ENCODE measurements around the gene CRPPA.

DNA sequence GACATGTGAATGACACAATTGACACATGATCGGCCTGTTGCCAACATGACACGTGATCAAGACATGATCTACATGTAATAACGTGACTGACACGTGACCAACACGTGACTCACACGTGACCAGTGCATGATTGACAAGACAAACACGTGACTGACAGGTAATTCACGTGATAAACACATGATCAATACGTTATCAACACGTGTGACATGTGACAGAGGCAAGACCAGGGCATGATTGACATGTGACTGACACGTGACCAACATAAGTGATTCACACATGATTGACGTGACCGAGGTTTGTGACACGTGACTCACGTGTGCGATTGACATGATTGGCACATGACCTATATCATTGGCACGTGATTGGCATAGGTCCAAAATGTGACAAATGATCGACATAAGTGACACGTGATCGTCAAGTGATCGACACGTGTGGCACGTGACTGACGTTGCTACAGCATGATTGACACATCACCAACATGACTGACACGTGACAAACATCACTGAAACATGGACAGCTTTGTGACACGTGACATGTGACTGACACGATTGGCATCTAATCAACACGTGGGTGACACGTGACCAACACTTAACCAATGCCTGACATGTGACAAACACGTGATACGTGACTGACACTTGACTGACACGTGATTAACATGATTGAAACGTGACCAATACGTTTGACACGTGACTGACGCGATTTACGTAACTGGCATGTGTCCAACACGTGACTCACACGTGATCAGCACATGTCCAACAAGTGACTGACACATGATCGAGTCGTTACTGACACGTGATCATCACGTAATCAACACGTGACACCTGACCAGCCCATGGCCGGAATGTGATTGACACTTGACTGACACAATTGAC, 23.0 kb downstream of the CRPPA start:
- TF ChIP-seq, protein P1, sequence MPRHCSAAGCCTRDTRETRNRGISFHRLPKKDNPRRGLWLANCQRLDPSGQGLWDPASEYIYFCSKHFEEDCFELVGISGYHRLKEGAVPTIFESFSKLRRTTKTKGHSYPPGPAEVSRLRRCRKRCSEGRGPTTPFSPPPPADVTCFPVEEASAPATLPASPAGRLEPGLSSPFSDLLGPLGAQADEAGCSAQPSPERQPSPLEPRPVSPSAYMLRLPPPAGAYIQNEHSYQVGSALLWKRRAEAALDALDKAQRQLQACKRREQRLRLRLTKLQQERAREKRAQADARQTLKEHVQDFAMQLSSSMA (CRISPR knock-in tag; IDR thresholded peaks at IDR 0.05), result no peak
- TF ChIP-seq FOXP1 (IDR thresholded peaks at IDR 0.05) (no peak), FOXP1 (CRISPR knock-in tag; IDR thresholded peaks at IDR 0.05) (no peak)
